GM19351 (cell line): ENCODE data around the gene RSPO4.

Experiments used
- ATAC-seq: cut with Tn5 transposase; IDR thresholded peaks from one replicate; pipeline ENCODE4 v1.9.1; 2021; ENCODE audit warnings: mild to moderate bottlenecking, moderate library complexity; ENCODE audit not compliant: unreplicated experiment

RSPO4 gene

DNA sequence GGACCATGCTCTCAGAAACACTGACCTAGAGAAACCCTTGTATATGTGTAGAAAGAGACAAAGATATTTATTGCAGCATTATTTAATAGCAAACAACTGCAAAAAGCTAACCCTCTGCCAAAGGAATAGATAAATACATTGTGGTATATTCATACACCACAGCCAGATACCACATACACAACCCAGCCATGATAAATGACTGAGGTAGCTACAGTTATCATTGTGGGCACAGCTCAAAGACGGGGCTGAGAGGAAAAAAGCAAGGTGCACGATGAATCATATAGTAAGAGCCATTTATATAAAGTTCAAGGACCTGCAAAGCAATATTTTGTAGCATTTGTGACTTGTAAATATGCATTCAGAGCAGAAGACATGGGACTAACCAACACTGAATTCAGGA is 30.8 kb downstream of the RSPO4 start:
- ATAC-seq: no peak

DNA sequence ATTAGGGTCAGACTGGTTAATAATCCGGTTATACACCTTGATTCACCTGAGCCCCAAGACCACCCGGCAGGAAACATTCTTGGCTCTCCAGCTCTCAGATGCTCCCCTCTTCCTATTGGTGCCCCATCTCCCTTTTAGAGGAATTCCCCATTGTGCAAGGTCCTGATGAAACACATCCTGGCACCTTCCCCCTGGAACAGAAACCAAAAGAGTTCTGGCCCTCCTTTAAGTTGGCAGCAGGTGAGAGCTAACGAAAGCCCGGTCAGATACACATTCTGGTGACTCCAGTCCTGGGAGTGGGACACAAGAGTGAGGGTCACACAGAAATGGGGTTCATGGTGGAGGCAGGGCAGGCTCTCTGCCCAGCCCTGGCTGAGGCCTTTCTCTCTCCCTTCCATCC is 32.2 kb downstream of the RSPO4 start:
- ATAC-seq: no peak

- ATAC-seq: no peak
Observed at GRCh38 chr20:967796-968742, 34.0 kb downstream of the RSPO4 start.

- ATAC-seq: no peak
Observed at GRCh38 chr20:965956-966355, 36.2 kb downstream of the RSPO4 start.

DNA sequence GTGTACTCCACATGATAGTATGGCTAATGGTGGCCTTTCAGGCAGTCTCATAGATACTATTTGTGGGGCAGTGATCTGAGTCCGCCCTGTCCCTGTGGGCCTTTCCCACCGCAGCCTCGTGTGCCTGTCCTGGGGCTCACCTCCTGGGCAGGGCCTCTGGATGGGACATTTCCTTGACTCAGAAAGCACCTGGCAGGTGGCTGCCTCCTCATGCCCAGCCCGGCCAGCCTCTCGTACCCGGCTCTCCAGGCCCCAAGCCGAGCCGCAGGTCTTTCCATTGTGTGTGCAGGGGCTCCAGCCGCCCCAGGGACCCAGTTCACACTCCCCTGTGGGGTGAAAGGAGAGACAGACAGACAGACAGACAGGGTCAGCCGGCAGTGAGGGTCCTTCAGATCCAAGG is 38.3 kb downstream of the RSPO4 start:
- no peak for ATAC-seq

DNA sequence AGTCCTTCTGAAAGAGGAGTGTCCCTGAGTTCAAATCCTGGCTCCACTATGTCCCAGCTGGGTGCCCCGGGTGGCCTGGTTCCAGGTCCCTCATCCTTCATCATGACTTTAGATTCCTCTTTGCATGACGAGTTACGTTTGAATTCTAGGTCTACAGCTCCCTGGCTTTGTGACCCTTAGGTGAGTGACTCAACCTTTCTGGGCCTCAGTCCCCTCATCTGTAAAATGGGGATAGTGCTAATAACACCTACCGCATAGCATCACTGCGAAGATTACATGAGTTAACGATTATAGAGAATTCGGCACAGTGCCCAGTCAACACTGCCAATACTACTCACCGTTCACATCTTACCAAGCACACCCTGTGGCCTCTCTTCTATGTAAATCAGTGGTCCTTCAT is 39.4 kb downstream of the RSPO4 start:
- no peak for ATAC-seq

- no peak for ATAC-seq
Observed at GRCh38 chr20:962223-962622, 39.9 kb downstream of the RSPO4 start.

DNA sequence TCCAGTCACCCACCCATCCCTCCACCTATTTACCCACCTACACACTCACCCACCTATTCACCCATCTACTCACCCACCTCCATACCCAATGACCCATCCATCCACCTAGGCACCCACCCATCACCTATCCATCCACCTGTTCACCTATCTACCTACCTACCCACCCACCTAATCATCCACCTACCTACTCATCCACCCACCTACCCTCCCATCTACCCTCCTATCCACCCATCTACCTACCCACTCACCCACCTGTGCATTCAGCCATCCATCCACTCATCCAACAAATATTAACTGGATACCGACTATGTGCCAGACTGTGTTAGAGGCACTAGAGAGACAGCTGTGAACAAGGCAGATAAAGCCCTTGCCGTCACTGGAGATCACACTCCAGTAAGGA is 40.3 kb downstream of the RSPO4 start:
- no peak for ATAC-seq

- ATAC-seq: no peak
Observed at GRCh38 chr20:959996-960615, 42.0 kb downstream of the RSPO4 start.

GRCh38 chr20:958936-959815 is 42.9 kb downstream of the RSPO4 start:
- no peak for ATAC-seq

- no peak for ATAC-seq
Observed at GRCh38 chr20:957544-957943, 44.6 kb downstream of the RSPO4 start.

GRCh38 chr20:956330-956951 is 45.7 kb downstream of the RSPO4 start:
- peak; percentile 67 for ATAC-seq

GRCh38 chr20:955656-956055 is 46.5 kb downstream of the RSPO4 start:
- no peak for ATAC-seq

DNA sequence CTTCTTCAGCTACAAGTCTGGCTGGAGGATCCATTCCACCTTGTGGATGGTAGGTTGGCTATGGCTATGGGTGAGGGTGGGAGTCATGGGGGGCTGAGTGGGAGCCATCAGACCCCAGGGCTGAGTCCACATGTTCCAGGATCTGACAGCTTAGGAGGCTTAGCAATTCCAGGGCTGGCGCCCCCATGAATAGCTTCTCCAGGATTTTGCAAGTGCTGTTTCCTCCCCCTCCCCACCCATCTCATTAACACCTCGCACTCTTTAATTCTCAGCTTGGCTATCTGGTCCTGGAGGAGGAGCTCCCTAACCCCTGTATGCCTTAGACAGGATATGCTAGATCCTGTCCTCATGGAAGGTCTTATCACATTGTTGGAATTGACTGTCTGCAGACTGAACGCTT is 47.0 kb downstream of the RSPO4 start:
- no peak for ATAC-seq

- ATAC-seq: no peak
Observed at GRCh38 chr20:953742-954141, 48.4 kb downstream of the RSPO4 start.

GRCh38 chr20:952196-952795 is 49.8 kb downstream of the RSPO4 start:
- ATAC-seq: no peak

GRCh38 chr20:951384-952169 is 50.5 kb downstream of the RSPO4 start:
- no peak for ATAC-seq

DNA sequence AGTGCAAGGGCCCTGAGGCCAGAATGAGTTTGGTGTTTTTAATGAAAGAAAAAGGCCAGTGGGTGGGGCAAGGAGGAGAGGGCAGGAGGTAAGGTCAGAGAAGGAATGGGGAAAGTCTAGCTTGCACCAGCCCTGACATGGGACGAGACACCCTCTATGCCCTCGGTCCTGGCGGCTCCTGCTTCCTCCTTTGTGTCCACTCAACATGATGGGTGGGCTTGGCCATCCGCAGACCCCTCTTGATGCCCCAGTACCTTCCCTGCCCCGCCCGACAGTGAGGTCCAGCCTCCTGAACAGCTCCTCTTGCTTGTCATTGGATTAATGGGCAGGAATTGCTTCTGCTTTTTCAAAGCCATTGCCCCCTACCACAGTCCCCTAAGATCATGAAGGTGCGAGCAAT is 52.4 kb downstream of the RSPO4 start:
- no peak for ATAC-seq

- no peak for ATAC-seq
Observed at GRCh38 chr20:946826-947225, 55.3 kb downstream of the RSPO4 start.

GRCh38 chr20:945841-946240 is 56.3 kb downstream of the RSPO4 start:
- no peak for ATAC-seq
